ENCODE data around the gene LYRM9. TPM values are rescaled to one million over a fixed set of nuclear protein-coding genes. Genes with fewer than 3 reads are reported as not detected.

Gene LYRM9
- total RNA-seq, 1 donor from 2014 or later: 22.2 TPM

GRCh38 chr17:27937025-27937546 lies 43.9 kb upstream of the LYRM9 start:
- intact Hi-C loops (cut with DNase I): no loop called here
- no peaks in the 10 kb centered on the region for H3K27me3 ChIP-seq
- no peak for TF ChIP-seq CTCF (IDR thresholded peaks at IDR 0.05)

GRCh38 chr17:27930000-27930399 lies 36.8 kb upstream of the LYRM9 start:
- Histone ChIP-seq H3K4me1 (no peaks in the 10 kb centered on the region), H3K27me3 (no peaks in the 10 kb centered on the region), H3K9me3 (no peaks in the 10 kb centered on the region), H3K36me3 (no peaks in the 10 kb centered on the region), H3K27ac (no peak overlapping the region), H3K4me3 (no peak overlapping the region)
- intact Hi-C loops (cut with DNase I): no loop called here
- no peak for TF ChIP-seq CTCF (IDR thresholded peaks at IDR 0.05)
- no peak for DNase-seq (ENCODE audit: low spot score in 2 of 2)

More at GRCh38 chr17:27937025-27937546, 43.9 kb upstream of the LYRM9 start:
- DNase-seq (ENCODE audit: low spot score in 2 of 2): no peak
- no peaks in the 10 kb centered on the region for H3K36me3 ChIP-seq
- H3K4me3 ChIP-seq: no peak overlapping the region
- H3K27ac ChIP-seq: no peak overlapping the region
- no peaks in the 10 kb centered on the region for H3K9me3 ChIP-seq
- H3K4me1 ChIP-seq: no peaks in the 10 kb centered on the region

- DNase-seq (ENCODE audit: low spot score in 2 of 2): no peak
- no peaks in the 10 kb centered on the region for H3K9me3 ChIP-seq
- H3K36me3 ChIP-seq: no peaks in the 10 kb centered on the region
- no peak overlapping the region for H3K4me3 ChIP-seq
- no peaks in the 10 kb centered on the region for H3K4me1 ChIP-seq
- TF ChIP-seq CTCF (IDR thresholded peaks at IDR 0.05): no peak
- H3K27me3 ChIP-seq: no peaks in the 10 kb centered on the region
- no peak overlapping the region for H3K27ac ChIP-seq
- intact Hi-C loops (cut with DNase I): no loop called here
Measured at GRCh38 chr17:27928587-27928986, 35.4 kb upstream of the LYRM9 start.

- Histone ChIP-seq H3K36me3 (no peaks in the 10 kb centered on the region), H3K9me3 (no peaks in the 10 kb centered on the region), H3K27ac (no peak overlapping the region), H3K27me3 (no peaks in the 10 kb centered on the region), H3K4me1 (no peaks in the 10 kb centered on the region), H3K4me3 (no peak overlapping the region)
- DNase-seq (ENCODE audit: low spot score in 2 of 2): no peak
- TF ChIP-seq CTCF (IDR thresholded peaks at IDR 0.05): no peak
- intact Hi-C loops (cut with DNase I): no loop called here
Measured at GRCh38 chr17:27927781-27928180, 34.6 kb upstream of the LYRM9 start.

- Histone ChIP-seq H3K4me3 (no peak overlapping the region), H3K4me1 (no peaks in the 10 kb centered on the region), H3K27ac (no peak overlapping the region), H3K9me3 (no peaks in the 10 kb centered on the region), H3K36me3 (no peaks in the 10 kb centered on the region), H3K27me3 (no peaks in the 10 kb centered on the region)
- TF ChIP-seq CTCF (IDR thresholded peaks at IDR 0.05): no peak
- DNase-seq (ENCODE audit: low spot score in 2 of 2): no peak
- intact Hi-C loops (cut with DNase I): no loop called here
Measured at GRCh38 chr17:27921599-27921998, 28.4 kb upstream of the LYRM9 start.

GRCh38 chr17:27921077-27921476 lies 27.9 kb upstream of the LYRM9 start:
- intact Hi-C loops (cut with DNase I): no loop called here
- Histone ChIP-seq H3K27ac (no peak overlapping the region), H3K4me3 (no peak overlapping the region), H3K36me3 (no peaks in the 10 kb centered on the region), H3K9me3 (no peaks in the 10 kb centered on the region), H3K4me1 (no peaks in the 10 kb centered on the region), H3K27me3 (no peaks in the 10 kb centered on the region)
- no peak for DNase-seq (ENCODE audit: low spot score in 2 of 2)
- no peak for TF ChIP-seq CTCF (IDR thresholded peaks at IDR 0.05)

Data from ascending aorta (tissue), 2 donors.